ENCODE results near the gene TDRD10. TPM values are rescaled to one million over a fixed set of nuclear protein-coding genes. Genes with fewer than 3 reads are reported as not detected.

TDRD10 gene
- total and polyA plus RNA-seq, 2 of the 8 experiments (the other 6 are each of a cell fraction or from before 2014, with no cell fraction given) = 0.15 to 0.27 TPM

DNA sequence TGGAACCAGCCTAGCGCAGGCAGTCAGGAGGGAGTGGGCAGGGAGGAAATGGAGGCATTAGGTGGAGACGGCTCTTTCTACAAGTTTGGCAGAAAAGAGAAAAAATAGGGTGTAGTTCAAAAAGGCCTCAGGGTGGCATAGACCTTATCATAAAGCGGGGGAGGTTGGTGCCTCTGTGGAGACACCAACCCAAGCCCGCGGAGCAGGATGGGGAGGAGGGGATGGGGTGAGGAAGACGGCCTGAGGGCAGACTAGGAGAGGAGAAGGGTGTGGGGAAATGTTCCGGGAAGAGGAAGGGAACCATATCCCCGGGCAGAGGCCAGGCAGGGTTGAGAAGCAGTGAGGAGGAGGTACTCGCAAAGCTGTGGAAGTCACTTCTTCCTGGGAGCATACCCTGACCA is 17.6 kb downstream of the TDRD10 start:
- no peak overlapping the region for H3K9ac ChIP-seq (replicated peaks in 1 of 4; ENCODE audit: extremely low read depth in 1 of 4, low read depth in 3 of 4, low read length in 3 of 4)
- H3K14ac ChIP-seq (ENCODE audit: insufficient read length) = no peak overlapping the region
- no peak overlapping the region for H2AFZ ChIP-seq (ENCODE audit: low read length)
- H3K4me3 ChIP-seq (ENCODE audit: extremely low read depth in 1 of 4, insufficient read depth in 2 of 4, low read depth in 3 of 4, low read length in 4 of 4) = no peak overlapping the region
- H2BK120ac ChIP-seq (replicated peaks; ENCODE audit: low read depth, low read length) = no peak overlapping the region
- H3K23me2 ChIP-seq (ENCODE audit: low read depth, low read length) = no peaks in the 10 kb centered on the region
- no peak overlapping the region for H3K18ac ChIP-seq (ENCODE audit: extremely low read depth, low read length)
- POLR2A ChIA-PET (ENCODE audit: partially characterized antibody) = interaction anchor here (0.9 kb wide), 1 partner anchor 51 kb away, joined by 3 read pairs; no protein-coding TSS in a partner anchor
- H3K27me3 ChIP-seq (replicated peaks in 1 of 4; ENCODE audit: control insufficient read depth in 3 of 4, extremely low read depth in 1 of 4, insufficient read depth in 3 of 4, low read length in 3 of 4) = peaks cover 0 to 3% (median 0%) of the 10 kb centered on the region in 4 experiments; a peak in 1 of 7 replicates
- CTCF ChIA-PET (ENCODE audit: partially characterized antibody) = interaction anchor here (1.5 kb wide), 2 partner anchors 12 to 27 kb away, joined by 4 read pairs; no protein-coding TSS in a partner anchor
- no peaks in the 10 kb centered on the region for H3K79me1 ChIP-seq (ENCODE audit: low read depth, low read length)
- H3K9me3 ChIP-seq (ENCODE audit: insufficient read depth in 2 of 2, low read depth in 1 of 2, low read length in 1 of 2) = no peaks in the 10 kb centered on the region
- no peaks in the 10 kb centered on the region; a peak in 1 of 7 replicates for H3K4me1 ChIP-seq (replicated peaks in 1 of 4; ENCODE audit: control insufficient read depth in 3 of 4, insufficient read depth in 4 of 4, low read length in 3 of 4)
- H4K20me1 ChIP-seq (replicated peaks in 1 of 2; ENCODE audit: control insufficient read depth in 1 of 2, insufficient read depth in 2 of 2, low read length in 2 of 2) = no peaks in the 10 kb centered on the region
- no peak overlapping the region for H2BK15ac ChIP-seq (ENCODE audit: low read length)
- no peak overlapping the region for H3K4ac ChIP-seq (replicated peaks; ENCODE audit: insufficient read length, low read depth, low read length)
- no peak for DNase-seq (ENCODE audit: low read depth in 1 of 2, low spot score in 2 of 2)
- no peak overlapping the region for H3K56ac ChIP-seq (replicated peaks; ENCODE audit: insufficient read length, low read depth, low read length)
- H2BK20ac ChIP-seq (ENCODE audit: low read length) = no peak overlapping the region
- no peak overlapping the region for H2BK5ac ChIP-seq (ENCODE audit: low read depth, low read length)
- no peak for FAIRE-seq
- no peaks in the 10 kb centered on the region; a peak in 1 of 8 replicates for H3K36me3 ChIP-seq (ENCODE audit: control insufficient read depth in 2 of 4, insufficient read depth in 4 of 4, low read length in 3 of 4)
- no peaks in the 10 kb centered on the region for H3K79me2 ChIP-seq (ENCODE audit: control insufficient read depth in 1 of 2, insufficient read depth in 2 of 2, low read length in 2 of 2)
- H4K5ac ChIP-seq (ENCODE audit: insufficient read length, low read depth, low read length) = no peak overlapping the region
- 82% methylated on average over 9 of the region's 9 CpGs; no CpG with 5 or more reads in 1 of the 2 experiments for WGBS, 2 experiments (ENCODE audit: extremely low coverage in 1 of 2, insufficient coverage in 1 of 2, insufficient read length in 1 of 2, insufficient replicate concordance in 2 of 2, low coverage in 1 of 2, low lambda C conversion rate in 2 of 2, missing lambda C conversion rate in 1 of 2)
- H4K91ac ChIP-seq (replicated peaks; ENCODE audit: insufficient read length, low read length) = no peak overlapping the region
- TF ChIP-seq TBP (IDR thresholded peaks at IDR 0.05; ENCODE audit: low read depth, low read length) (no peak), RNF2 (IDR thresholded peaks at IDR 0.05; ENCODE audit: borderline replicate concordance, low read depth, low read length, missing control alignments, poor library complexity, severe bottlenecking) (no peak), HDAC2 (IDR thresholded peaks at IDR 0.05; ENCODE audit: borderline replicate concordance in 1 of 2, low read depth in 2 of 2, low read length in 2 of 2) (no peak), TCF12 (IDR thresholded peaks at IDR 0.05; ENCODE audit: low read depth, low read length) (no peak), RAD21 (IDR thresholded peaks at IDR 0.05 in 1 of 2, conservative IDR thresholded peaks at IDR 0.05 in 1 of 2; ENCODE audit: low read depth in 2 of 2, low read length in 2 of 2) (no peak), CHD1 (IDR thresholded peaks at IDR 0.05; ENCODE audit: low read depth, low read length) (no peak), YY1 (IDR thresholded peaks at IDR 0.05; ENCODE audit: low read depth, low read length) (no peak), BACH1 (IDR thresholded peaks at IDR 0.05; ENCODE audit: low read length) (no peak), FOSL1 (IDR thresholded peaks at IDR 0.05; ENCODE audit: insufficient read depth, low read depth, low read length) (no peak), NANOG (IDR thresholded peaks at IDR 0.05; ENCODE audit: insufficient read depth, low read depth, low read length, poor library complexity, severe bottlenecking) (no peak), CREB1 (IDR thresholded peaks at IDR 0.05) (no peak)
- TF ChIP-seq, protein P1, sequence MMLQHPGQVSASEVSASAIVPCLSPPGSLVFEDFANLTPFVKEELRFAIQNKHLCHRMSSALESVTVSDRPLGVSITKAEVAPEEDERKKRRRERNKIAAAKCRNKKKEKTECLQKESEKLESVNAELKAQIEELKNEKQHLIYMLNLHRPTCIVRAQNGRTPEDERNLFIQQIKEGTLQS (IDR thresholded peaks at IDR 0.05; ENCODE audit: insufficient read depth, low read depth, low read length) = no peak
- H3K4me2 ChIP-seq (ENCODE audit: insufficient read depth in 1 of 2, low read depth in 2 of 2, low read length in 2 of 2) = no peak overlapping the region
- H3K27ac ChIP-seq (ENCODE audit: low read depth, low read length) = no peak overlapping the region
- H3K23ac ChIP-seq (ENCODE audit: insufficient read length) = no peak overlapping the region
- H2AK5ac ChIP-seq (ENCODE audit: low read depth, low read length) = no peak overlapping the region
- H4K8ac ChIP-seq (ENCODE audit: extremely low read depth, insufficient read depth, low read length) = no peak overlapping the region; the same call in 1 of the 2 replicates
- H2BK12ac ChIP-seq (ENCODE audit: low read depth, low read length) = no peak overlapping the region

All from H1 (cell line).